GM18951 (cell line): Measurements from ENCODE around the gene RPS27A.
"Not testable (repeated sequence)": the region's sequence is repeated elsewhere in the genome, so short reads cannot be mapped to it uniquely, and the experiment has no call there.

Experiments
- POLR2A ChIP-seq: IDR thresholded peaks from 4 replicates; pipeline ENCODE4 v1.6.1; 2011; ENCODE audit warnings: mild to moderate bottlenecking; ENCODE audit not compliant: insufficient read length, insufficient read depth; ENCODE audit errors: extremely low read depth
- in situ Hi-C: fragments of 300-500 bp; cut with MboI; formaldehyde crosslinking; loops from one replicate; pipeline ENCODE4 v1.12.0; 2022; ENCODE audit warnings: low sequenced_read_pairs, mixed read lengths, inconsistent platforms; ENCODE audit not compliant: unreplicated experiment

RPS27A gene

DNA sequence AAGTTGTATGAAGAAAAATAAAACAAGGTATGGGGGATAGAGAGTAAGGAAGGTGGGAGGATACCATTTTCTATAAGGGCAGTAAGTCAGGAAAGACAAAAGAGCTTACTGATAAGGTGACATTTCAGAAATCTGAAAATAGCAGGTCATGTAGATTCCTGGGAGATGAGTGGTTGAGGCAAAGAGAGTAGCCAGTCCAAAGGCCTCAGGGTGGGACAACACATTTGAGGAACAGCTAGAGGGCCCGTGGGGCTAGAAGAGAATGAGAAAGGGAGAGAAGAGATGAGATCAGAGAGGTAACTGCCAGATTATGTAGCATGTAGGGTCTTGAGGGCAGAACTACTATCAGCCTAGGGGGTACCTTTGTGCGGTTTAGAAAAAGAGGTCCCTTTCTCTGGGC lies 3.3 kb upstream of the RPS27A start:
- TF ChIP-seq POLR2A, result no peak
- in situ Hi-C loops, result no loop called here

DNA sequence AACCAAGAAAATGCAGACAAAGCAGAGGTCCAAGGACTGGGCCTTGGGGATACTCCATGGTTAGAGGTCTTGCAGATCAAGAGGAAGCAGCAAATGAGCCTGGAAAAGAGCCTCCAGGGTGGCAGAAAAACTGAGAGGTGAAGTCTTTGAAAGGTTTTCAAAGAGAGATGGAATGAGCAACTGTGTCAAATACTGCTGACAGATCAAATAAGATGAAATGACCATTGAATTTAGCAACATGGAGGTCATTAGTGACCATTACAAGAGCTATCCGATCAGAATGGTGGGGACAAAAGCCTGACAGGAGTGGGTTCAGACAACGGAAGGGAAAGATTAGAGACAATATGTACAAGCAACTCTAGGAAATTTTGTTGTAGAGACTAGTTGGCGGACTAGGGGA lies 1.9 kb upstream of the RPS27A start:
- TF ChIP-seq POLR2A, result no peak
- in situ Hi-C loops, result no loop called here

DNA sequence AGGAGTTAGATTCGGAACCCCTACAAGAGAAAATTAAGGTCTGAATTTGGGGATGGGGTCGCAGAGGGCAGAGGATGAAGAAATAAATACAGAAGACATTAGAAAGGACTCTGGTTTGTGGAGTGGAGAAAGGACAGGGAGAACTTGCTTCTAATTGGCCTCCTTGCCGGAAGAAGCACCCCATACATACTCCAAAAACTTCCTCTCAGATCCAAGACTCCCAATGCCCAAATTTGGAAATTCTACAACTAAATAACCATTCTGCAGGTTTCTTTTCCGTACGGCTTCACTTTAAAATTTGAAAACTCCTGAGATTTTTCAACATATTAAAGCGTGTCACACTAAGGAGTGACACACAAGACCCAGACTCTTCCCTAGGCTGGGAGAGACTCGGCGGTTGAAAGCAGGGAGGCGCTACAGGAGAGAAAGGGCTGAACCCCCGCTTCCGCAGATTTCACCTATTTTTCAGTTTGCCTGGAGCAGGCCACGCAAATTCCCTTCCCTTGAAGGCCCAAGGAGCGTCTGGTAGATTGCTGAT lies 873 bp upstream of the RPS27A start:
- TF ChIP-seq POLR2A, result no peak
- in situ Hi-C loops, result no loop called here

DNA sequence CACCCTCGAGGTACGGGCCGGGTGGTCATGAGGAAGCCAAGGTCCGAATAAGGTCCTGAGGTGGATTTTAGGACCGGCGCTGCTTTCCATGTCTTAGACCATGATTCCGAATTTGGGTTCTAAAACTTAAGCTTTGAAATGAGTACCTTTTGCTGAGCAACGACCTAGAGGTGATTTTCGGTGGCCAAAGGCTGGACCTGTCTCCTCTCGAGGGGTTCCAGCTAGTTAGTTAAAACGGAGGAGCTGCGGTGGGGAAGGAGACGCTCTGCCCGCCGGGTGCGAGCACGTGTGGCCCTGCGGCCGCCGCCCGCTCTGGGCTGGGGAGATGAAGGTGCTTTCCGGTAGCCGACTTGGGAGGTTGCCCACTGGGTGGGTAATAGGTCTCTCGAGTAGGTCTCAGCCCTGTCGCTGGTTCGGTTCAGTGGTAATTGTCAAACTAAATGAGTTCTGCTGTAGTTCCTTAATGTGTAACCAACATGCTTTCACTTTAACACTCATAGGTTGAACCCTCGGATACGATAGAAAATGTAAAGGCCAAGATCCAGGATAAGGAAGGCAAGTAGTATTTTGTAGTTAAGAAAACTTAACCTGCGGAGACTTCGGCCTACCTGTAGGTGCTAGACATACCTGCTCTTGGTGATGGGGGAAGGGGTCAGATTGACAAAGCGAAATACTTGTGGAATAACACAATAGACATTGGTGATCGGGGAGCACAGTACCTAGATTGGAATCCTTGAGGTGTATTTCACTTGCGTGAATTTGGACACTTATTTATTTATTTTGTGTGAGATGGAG lies 572 bp downstream of the RPS27A start:
- no peak for TF ChIP-seq POLR2A
- in situ Hi-C loops, result no loop called here

DNA sequence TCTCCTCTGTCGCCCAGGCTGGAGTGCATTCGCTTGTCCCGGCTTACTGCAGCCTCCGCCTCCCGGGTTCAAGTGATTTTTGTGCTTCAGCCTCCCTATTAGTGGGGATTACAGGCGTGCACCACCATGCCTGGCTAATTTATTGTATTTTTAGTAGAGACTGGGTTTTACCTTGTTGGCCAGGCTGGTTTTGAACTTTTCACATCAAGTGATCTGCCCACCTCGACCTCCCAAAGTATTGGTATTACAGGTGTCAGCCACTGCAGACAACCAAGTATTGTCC lies 1.1 kb downstream of the RPS27A start:
- in situ Hi-C loops, result no loop called here
- TF ChIP-seq POLR2A, result no peak

DNA sequence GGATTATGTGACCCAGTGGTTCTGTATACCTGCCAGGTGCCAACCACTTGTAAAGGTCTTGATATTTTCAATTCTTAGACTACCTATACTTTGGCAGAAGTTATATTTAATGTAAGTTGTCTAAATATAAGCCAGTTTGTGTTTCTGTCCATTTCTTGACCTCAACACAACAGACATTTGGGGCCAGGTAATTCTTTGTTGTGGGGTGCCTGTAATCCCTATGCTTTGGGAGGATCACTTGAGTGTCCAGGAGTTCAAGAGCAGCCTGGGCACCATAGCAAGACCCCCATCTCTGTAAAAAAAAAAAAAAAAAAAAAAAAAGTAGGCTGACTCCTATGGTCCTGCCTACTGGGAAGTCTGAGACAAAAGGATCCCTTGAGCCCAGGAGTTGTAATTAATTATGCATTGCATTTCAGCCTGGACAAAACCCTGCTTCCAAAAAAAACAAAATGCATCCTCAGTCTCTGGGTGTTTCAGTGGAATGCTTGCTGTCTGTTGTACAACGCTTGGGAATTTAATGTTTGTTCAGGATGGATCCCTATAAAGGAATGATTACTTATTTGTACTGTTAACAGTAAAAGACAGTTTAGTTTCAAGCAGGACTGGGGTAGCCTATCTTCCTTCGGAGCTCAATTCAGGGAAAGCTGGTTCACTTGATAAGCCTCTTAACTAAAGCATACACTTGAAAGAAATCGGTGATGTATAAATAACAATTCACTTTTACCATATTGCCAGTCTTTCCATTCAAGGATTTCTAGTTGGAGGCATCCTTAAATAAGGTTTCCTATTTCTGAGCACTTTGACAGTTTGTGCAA lies 3.4 kb downstream of the RPS27A start:
- TF ChIP-seq POLR2A, result no peak
- in situ Hi-C loops, result no loop called here

DNA sequence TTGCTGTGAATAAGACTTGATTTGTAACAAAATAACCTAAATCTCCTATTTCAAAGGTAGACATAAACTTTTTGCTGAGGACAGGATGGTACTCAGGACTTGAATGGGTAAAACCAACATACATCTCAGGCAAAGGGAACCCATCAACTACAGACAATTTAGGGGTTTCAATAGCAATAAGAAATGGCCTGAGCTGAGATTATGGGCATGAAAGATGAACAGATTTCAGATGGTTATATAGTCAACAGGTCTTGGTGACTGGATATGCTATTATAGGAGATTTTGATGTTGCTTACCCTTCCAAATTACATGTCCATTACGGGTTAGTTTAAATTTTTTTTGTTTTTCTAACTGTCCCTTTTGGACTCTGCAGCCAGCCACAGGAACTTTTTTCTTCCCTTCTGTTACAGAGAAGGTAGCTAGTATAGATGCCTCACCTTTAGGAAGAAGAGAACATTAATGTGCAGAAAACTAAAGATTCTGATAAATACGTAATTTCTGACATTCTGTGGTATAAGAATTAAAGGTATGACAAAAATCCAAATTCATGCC lies 4.6 kb downstream of the RPS27A start:
- no peak for TF ChIP-seq POLR2A
- in situ Hi-C loops, result no loop called here

DNA sequence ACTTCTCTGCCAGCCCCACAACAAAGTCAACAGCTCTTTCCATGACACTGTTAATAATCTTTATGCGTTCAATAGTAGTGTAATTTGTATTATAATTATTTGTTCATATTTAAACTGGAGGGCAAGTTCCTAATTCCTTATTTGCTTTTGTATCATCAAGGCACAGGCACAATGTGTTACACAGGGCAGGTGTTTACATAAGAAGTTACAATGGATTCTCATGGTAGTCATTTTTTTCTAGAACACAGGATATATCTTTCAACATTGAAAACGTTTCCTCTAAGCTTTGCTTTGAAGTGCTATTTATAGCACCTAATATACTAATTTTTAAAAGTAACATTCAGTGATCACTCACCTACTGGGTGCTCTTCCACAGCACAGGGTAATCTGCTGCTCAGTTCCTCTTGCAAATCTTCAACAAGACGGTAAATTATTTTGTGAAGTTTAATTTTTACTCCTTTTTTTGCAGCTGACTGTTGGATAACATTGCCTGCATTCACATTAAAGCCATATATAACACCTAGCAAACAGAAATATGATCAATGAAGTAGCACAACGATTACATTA lies 7.3 kb downstream of the RPS27A start:
- TF ChIP-seq POLR2A, result no peak
- in situ Hi-C loops, result no loop called here

DNA sequence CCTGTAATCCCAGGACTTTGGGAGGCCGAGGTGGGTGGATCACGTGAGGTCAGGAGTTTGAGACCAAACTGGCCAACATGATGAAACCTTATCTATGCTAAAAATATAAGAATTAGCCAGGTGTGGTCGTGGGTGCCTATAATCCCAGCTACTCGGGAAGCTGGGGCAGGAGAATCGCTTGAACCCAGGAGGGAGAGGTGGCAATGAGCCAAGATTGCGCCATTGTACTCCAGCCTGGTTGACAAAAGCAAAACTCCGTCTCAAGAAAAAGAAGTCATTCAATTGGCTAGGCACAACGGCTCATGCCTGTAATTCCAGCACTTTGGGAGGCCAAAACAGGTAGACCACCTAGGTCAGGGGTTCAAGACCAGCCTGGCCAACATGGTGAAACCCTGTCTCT lies 9.1 kb downstream of the RPS27A start:
- in situ Hi-C loops, result not testable (repeated sequence)

DNA sequence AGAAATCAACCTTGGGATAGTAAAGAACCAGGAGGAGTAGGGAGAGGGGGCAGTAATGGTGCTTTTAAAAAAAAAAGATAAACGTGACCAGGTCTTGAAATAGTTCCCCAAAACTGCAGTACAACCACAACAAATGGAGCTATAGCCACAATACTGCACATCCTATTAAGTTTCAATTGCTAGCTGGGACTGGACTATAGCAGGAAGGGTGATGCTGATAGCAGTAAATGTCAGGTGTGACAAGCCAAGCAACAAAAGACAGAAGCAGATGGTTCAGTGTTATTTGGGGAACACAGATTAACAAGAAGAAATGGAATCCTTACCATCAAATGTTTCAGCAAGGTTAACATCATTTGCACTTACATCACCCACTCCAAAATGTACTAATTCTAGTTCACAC lies 10.1 kb downstream of the RPS27A start:
- TF ChIP-seq POLR2A, result no peak
- in situ Hi-C loops, result no loop called here

DNA sequence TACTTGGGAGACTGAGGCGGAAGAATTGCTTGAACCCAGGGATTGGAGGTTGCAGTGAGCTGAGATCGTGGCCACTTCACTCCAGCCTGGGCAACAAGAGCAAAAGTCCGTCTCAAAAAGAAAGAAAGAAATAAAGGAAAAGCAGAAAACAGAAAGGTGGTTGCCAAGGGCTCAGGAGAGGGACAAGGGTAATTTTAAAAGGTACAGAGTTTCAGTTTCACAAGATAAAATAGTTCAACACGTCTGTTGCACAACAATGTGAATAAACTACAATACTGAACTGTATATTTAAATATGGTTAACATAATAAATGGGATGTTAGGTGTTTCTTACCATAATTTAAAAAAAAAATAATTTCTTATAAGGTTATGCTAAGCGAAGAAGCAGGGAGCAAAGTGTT lies 12.9 kb downstream of the RPS27A start:
- in situ Hi-C loops, result no loop called here
- TF ChIP-seq POLR2A, result no peak

DNA sequence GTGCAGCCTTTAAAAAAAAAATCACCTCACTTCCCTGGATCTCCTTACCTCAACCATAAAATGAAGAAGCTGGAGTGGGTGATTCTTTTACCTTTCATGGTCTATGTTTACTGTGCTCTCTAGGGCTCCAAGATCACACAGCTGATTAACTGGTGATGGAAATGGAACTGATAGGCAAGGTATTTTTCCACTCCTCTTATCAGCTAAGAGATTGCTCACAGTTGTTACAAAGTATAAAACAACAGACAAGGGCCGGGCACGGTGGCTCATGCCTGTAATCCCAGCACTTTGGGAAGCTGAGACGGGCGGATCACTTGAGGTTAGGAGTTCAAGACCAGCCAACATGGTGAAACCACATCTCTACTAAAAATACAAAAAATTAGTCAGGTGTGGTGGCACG lies 14.5 kb downstream of the RPS27A start:
- TF ChIP-seq POLR2A, result no peak
- in situ Hi-C loops, result no loop called here

DNA sequence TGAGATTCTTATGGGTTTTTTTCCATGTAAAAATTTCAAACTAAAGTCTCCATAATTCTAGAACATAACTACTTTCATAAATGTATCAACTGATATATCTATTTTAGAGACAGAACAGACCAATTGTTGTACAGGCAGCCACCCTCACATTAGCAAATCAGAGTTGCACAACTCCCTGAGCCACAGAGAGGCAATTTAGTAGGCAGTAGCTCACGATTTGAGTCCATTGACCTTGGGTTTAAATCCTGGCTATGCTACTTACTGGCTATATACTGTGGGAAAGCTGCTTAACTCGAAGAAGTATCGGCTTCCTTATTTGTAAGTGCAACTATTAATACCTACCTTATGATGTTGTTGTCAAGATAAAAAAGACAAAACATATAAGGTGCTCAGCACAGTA lies 20.3 kb downstream of the RPS27A start:
- no peak for TF ChIP-seq POLR2A
- in situ Hi-C loops, result no loop called here

DNA sequence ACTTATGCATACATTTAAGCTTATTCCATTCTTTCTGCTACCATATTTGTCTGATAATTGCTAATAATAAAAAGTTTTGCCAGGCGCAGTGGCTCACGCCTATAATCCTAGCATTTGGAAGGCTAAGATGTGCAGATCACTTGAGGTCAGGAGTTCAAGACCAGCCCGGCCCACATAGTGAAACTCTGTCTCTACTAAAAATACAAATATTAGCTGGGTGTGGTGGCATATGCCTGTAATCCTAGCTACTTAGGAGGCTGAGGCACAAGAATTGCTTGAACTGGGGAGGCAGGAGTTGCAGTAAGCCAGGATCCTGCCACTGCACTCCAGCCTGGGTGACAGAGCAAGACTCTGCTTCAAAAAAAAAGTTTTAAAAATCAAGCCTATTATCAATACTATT lies 27.1 kb downstream of the RPS27A start:
- in situ Hi-C loops, result not testable (repeated sequence)
